Measurements from ENCODE around the gene ZNF107.
A peak's percentile ranks its signal among the peaks of the same experiment; 100 is the strongest.

DNA sequence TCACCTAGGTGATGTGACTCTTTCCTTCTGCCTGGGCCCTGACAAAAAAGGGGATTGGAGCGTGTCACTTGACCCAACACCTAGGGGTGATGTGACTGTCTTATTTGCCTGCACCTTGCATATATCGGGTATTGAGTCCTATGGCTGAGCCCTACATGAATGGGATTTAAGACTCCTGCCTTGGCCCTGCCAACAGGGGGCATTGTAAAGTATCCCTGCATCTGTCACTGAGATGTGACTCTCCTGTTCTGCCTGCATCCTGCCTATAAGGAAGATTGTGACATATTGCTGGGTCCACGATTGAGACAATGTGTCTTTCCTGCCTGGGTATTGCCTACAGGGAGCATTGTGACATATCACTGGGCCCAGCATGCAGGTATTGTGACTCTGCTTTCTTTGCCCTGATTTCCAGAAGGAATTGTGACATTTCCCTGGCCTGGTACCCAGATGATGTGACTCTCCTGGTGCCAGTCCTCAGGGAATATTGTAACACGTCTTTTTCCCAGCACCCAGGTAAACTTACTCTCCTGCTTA is 14.2 kb upstream of the ZNF107 start:
- TF ChIP-seq ZNF331 (CRISPR knock-in tag; IDR thresholded peaks at IDR 0.05; ENCODE audit: low read depth) (no peak), EZH2 (IDR thresholded peaks at IDR 0.05; ENCODE audit: low read depth, unreplicated experiment) (no peak), CREB1 (CRISPR knock-in tag; IDR thresholded peaks at IDR 0.05; ENCODE audit: low read depth) (no peak), POLR2AphosphoS5 (IDR thresholded peaks at IDR 0.05; ENCODE audit: low read depth) (no peak), JUNB (IDR thresholded peaks at IDR 0.05; ENCODE audit: unreplicated experiment) (no peak), EZH2phosphoT487 (IDR thresholded peaks at IDR 0.05; ENCODE audit: unreplicated experiment) (no peak), ZNF114 (CRISPR knock-in tag; IDR thresholded peaks at IDR 0.05) (no peak), STAT1 (IDR thresholded peaks at IDR 0.05; ENCODE audit: unreplicated experiment) (no peak), NANOG (IDR thresholded peaks at IDR 0.05; ENCODE audit: borderline replicate concordance) (no peak)
- TF ChIP-seq, protein P1, sequence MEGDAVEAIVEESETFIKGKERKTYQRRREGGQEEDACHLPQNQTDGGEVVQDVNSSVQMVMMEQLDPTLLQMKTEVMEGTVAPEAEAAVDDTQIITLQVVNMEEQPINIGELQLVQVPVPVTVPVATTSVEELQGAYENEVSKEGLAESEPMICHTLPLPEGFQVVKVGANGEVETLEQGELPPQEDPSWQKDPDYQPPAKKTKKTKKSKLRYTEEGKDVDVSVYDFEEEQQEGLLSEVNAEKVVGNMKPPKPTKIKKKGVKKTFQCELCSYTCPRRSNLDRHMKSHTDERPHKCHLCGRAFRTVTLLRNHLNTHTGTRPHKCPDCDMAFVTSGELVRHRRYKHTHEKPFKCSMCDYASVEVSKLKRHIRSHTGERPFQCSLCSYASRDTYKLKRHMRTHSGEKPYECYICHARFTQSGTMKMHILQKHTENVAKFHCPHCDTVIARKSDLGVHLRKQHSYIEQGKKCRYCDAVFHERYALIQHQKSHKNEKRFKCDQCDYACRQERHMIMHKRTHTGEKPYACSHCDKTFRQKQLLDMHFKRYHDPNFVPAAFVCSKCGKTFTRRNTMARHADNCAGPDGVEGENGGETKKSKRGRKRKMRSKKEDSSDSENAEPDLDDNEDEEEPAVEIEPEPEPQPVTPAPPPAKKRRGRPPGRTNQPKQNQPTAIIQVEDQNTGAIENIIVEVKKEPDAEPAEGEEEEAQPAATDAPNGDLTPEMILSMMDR (conservative IDR thresholded peaks at IDR 0.05; ENCODE audit: low read depth in 2 of 2) = peak; percentile 29 to 52; a peak in 3 of 4 replicates
- TF ChIP-seq, protein P2, sequence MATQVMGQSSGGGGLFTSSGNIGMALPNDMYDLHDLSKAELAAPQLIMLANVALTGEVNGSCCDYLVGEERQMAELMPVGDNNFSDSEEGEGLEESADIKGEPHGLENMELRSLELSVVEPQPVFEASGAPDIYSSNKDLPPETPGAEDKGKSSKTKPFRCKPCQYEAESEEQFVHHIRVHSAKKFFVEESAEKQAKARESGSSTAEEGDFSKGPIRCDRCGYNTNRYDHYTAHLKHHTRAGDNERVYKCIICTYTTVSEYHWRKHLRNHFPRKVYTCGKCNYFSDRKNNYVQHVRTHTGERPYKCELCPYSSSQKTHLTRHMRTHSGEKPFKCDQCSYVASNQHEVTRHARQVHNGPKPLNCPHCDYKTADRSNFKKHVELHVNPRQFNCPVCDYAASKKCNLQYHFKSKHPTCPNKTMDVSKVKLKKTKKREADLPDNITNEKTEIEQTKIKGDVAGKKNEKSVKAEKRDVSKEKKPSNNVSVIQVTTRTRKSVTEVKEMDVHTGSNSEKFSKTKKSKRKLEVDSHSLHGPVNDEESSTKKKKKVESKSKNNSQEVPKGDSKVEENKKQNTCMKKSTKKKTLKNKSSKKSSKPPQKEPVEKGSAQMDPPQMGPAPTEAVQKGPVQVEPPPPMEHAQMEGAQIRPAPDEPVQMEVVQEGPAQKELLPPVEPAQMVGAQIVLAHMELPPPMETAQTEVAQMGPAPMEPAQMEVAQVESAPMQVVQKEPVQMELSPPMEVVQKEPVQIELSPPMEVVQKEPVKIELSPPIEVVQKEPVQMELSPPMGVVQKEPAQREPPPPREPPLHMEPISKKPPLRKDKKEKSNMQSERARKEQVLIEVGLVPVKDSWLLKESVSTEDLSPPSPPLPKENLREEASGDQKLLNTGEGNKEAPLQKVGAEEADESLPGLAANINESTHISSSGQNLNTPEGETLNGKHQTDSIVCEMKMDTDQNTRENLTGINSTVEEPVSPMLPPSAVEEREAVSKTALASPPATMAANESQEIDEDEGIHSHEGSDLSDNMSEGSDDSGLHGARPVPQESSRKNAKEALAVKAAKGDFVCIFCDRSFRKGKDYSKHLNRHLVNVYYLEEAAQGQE (IDR thresholded peaks at IDR 0.05; ENCODE audit: unreplicated experiment) = no peak
- TF ChIP-seq, protein P3, sequence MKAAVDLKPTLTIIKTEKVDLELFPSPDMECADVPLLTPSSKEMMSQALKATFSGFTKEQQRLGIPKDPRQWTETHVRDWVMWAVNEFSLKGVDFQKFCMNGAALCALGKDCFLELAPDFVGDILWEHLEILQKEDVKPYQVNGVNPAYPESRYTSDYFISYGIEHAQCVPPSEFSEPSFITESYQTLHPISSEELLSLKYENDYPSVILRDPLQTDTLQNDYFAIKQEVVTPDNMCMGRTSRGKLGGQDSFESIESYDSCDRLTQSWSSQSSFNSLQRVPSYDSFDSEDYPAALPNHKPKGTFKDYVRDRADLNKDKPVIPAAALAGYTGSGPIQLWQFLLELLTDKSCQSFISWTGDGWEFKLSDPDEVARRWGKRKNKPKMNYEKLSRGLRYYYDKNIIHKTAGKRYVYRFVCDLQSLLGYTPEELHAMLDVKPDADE (IDR thresholded peaks at IDR 0.05) = no peak
